Measurements from ENCODE around the gene NR5A2.

DNA sequence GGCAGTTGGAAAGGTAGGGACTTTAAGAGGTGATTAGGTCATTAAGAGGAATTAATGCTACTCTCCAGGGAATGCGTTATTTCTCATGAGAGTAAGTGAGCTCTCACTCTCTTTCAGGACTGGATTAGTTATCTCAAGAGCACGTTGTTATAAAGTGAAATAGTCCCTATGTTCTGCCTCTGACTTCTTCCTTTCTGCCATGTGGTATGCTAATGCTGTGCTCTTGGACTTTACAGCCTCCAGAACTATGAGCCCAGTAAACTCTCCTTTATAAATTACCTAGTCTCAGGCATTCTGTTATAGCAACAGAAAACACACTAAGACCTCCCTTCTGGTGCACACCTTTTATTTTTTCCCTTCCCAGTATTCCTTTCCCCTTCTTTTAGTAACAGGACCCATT lies 187.8 kb downstream of the NR5A2 start:
- TF ChIP-seq, protein P1, sequence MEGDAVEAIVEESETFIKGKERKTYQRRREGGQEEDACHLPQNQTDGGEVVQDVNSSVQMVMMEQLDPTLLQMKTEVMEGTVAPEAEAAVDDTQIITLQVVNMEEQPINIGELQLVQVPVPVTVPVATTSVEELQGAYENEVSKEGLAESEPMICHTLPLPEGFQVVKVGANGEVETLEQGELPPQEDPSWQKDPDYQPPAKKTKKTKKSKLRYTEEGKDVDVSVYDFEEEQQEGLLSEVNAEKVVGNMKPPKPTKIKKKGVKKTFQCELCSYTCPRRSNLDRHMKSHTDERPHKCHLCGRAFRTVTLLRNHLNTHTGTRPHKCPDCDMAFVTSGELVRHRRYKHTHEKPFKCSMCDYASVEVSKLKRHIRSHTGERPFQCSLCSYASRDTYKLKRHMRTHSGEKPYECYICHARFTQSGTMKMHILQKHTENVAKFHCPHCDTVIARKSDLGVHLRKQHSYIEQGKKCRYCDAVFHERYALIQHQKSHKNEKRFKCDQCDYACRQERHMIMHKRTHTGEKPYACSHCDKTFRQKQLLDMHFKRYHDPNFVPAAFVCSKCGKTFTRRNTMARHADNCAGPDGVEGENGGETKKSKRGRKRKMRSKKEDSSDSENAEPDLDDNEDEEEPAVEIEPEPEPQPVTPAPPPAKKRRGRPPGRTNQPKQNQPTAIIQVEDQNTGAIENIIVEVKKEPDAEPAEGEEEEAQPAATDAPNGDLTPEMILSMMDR (conservative IDR thresholded peaks at IDR 0.05) = no peak
- no peak for TF ChIP-seq EZH2 (IDR thresholded peaks at IDR 0.05; ENCODE audit: low read depth)

Data from PC-9 (cell line).